HG03442 (cell line): ENCODE data around the gene CCDC180.
"Not testable (repeated sequence)": the region's sequence is repeated elsewhere in the genome, so short reads cannot be mapped to it uniquely, and the experiment has no call there.

Experiments
- ATAC-seq: cut with Tn5 transposase; IDR thresholded peaks from one replicate; pipeline ENCODE4 v1.9.1; 2021; ENCODE audit warnings: mild to moderate bottlenecking, moderate library complexity; ENCODE audit not compliant: unreplicated experiment

Gene CCDC180

GRCh38 chr9:97310896-97311295 lies 3.4 kb downstream of the CCDC180 start:
- no peak for ATAC-seq

GRCh38 chr9:97311798-97312500 lies 4.5 kb downstream of the CCDC180 start:
- ATAC-seq, result no peak

GRCh38 chr9:97312556-97312955 lies 5.1 kb downstream of the CCDC180 start:
- no peak for ATAC-seq

- no peak for ATAC-seq
Measured at GRCh38 chr9:97313243-97313642, 5.8 kb downstream of the CCDC180 start.

- ATAC-seq, result no peak
Measured at GRCh38 chr9:97313746-97314145, 6.3 kb downstream of the CCDC180 start.

GRCh38 chr9:97314503-97314902 lies 7.0 kb downstream of the CCDC180 start:
- ATAC-seq, result no peak

GRCh38 chr9:97315550-97315949 lies 8.1 kb downstream of the CCDC180 start:
- ATAC-seq, result no peak

GRCh38 chr9:97316904-97317303 lies 9.4 kb downstream of the CCDC180 start:
- no peak for ATAC-seq

- ATAC-seq, result no peak
Measured at GRCh38 chr9:97318433-97318832, 11.0 kb downstream of the CCDC180 start.

- ATAC-seq, result no peak
Measured at GRCh38 chr9:97319395-97319794, 11.9 kb downstream of the CCDC180 start.

GRCh38 chr9:97320080-97320642 lies 12.7 kb downstream of the CCDC180 start:
- no peak for ATAC-seq

GRCh38 chr9:97321251-97321650 lies 13.8 kb downstream of the CCDC180 start:
- no peak for ATAC-seq

GRCh38 chr9:97321691-97322090 lies 14.2 kb downstream of the CCDC180 start:
- no peak for ATAC-seq

GRCh38 chr9:97322105-97322504 lies 14.6 kb downstream of the CCDC180 start:
- ATAC-seq, result no peak

- no peak for ATAC-seq
Measured at GRCh38 chr9:97324954-97325353, 17.5 kb downstream of the CCDC180 start.

GRCh38 chr9:97327562-97327961 lies 20.1 kb downstream of the CCDC180 start:
- ATAC-seq, result no peak

- ATAC-seq, result no peak
Measured at GRCh38 chr9:97332993-97333392, 25.5 kb downstream of the CCDC180 start.

- ATAC-seq, result not testable (repeated sequence)
Measured at GRCh38 chr9:97335622-97336021, 28.2 kb downstream of the CCDC180 start.

GRCh38 chr9:97348871-97349270 lies 41.4 kb downstream of the CCDC180 start:
- ATAC-seq, result no peak

GRCh38 chr9:97349400-97349799 lies 41.9 kb downstream of the CCDC180 start:
- no peak for ATAC-seq

- no peak for ATAC-seq
Measured at GRCh38 chr9:97354637-97355036, 47.2 kb downstream of the CCDC180 start.

GRCh38 chr9:97357056-97357455 lies 49.6 kb downstream of the CCDC180 start:
- no peak for ATAC-seq
